ENCODE results near the gene FHIT. TPM values are rescaled to one million over a fixed set of nuclear protein-coding genes. Genes with fewer than 3 reads are reported as not detected.

The FHIT gene
- total and polyA plus RNA-seq, 10 of the 15 experiments (the other 5 are each of a cell fraction or from before 2014, with no cell fraction given), result 4.2 to 14.9 (median 9.4) TPM

DNA sequence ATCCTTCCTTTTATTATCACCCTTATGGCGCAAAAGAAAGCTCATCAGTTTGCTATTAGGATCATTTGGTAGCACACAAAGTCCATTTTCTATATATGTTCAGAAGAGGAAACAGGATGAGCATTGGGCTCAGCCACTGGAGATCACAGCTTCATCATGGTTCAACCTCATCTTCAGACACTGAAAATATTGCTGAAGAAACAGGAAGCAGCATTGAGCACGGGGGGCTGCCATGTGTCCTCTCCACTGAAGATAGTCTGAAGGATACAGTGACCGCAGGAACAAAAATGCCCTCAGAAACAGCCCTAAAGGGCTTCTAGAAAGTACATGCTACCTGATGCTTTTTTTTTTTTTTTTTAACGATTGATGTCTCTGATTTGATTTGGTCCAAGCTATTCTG is 1366.2 kb downstream of the FHIT start:
- POLR2A ChIA-PET, result no interaction called here
- in situ Hi-C loops (cut with MboI), result no loop called here
- Histone ChIP-seq H3K9ac (ENCODE audit: control insufficient read depth, insufficient read depth, low read length) (no peak overlapping the region), H3K4me1 (ENCODE audit: control insufficient read depth, insufficient read depth, low read length) (no peaks in the 10 kb centered on the region), H3K36me3 (ENCODE audit: control insufficient read depth in 2 of 2, insufficient read depth in 2 of 2, low read length in 1 of 2) (no peaks in the 10 kb centered on the region), H3K79me2 (ENCODE audit: control insufficient read depth, insufficient read depth, low read length) (no peaks in the 10 kb centered on the region), H3K4me2 (ENCODE audit: control insufficient read depth, insufficient read depth) (no peak overlapping the region), H3K9me3 (replicated peaks; ENCODE audit: control insufficient read depth, insufficient read depth, low read length) (no peaks in the 10 kb centered on the region), H2AFZ (ENCODE audit: control insufficient read depth, low read depth, low read length) (no peak overlapping the region), H4K20me1 (ENCODE audit: control insufficient read depth, insufficient read depth) (no peaks in the 10 kb centered on the region), H3K27ac (ENCODE audit: control insufficient read depth, insufficient read depth) (no peak overlapping the region), H3K27me3 (replicated peaks in 1 of 2; ENCODE audit: control insufficient read depth in 2 of 2, insufficient read depth in 2 of 2, low read length in 1 of 2) (no peaks in the 10 kb centered on the region), H3K4me3 (no peak overlapping the region)
- intact Hi-C loops (cut with micrococcal nuclease; ENCODE audit: unreplicated experiment), result no loop called here
- no peak for FAIRE-seq
- RAD21 ChIA-PET (ENCODE audit: unreplicated experiment), result no interaction called here
- no TSS peak for BruUV-seq (replicated peaks)
- CTCF ChIA-PET, result interaction anchor here (0.6 to 1.2 kb wide), 2 partner anchors 153 to 261 kb away, joined by 3 read pairs; no protein-coding TSS in a partner anchor
- WGBS (ENCODE audit: insufficient coverage, insufficient replicate concordance, low lambda C conversion rate, missing lambda C conversion rate), result 33% methylated on average over 3 of the region's 4 CpGs
- ATAC-seq, result no peak
- SMC1A ChIA-PET (ENCODE audit: uncharacterized antibody, unreplicated experiment), result interaction anchor here (0.8 to 2.1 kb wide), 2 partner anchors 12 to 576 kb away, joined by 3 to 7 read pairs; no protein-coding TSS in a partner anchor
- no peak for DNase-seq (ENCODE audit: low read depth, low spot score)
- TF ChIP-seq BMI1 (IDR thresholded peaks at IDR 0.05; ENCODE audit: borderline replicate concordance), result no peak
- TF ChIP-seq TAF1 (IDR thresholded peaks at IDR 0.05; ENCODE audit: borderline replicate concordance, low read depth, low read length), result no peak
- TF ChIP-seq, protein P1, sequence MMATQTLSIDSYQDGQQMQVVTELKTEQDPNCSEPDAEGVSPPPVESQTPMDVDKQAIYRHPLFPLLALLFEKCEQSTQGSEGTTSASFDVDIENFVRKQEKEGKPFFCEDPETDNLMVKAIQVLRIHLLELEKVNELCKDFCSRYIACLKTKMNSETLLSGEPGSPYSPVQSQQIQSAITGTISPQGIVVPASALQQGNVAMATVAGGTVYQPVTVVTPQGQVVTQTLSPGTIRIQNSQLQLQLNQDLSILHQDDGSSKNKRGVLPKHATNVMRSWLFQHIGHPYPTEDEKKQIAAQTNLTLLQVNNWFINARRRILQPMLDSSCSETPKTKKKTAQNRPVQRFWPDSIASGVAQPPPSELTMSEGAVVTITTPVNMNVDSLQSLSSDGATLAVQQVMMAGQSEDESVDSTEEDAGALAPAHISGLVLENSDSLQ (IDR thresholded peaks at IDR 0.05), result no peak
- TF ChIP-seq CREM (IDR thresholded peaks at IDR 0.05; ENCODE audit: low read depth), result no peak
- TF ChIP-seq, protein P2, sequence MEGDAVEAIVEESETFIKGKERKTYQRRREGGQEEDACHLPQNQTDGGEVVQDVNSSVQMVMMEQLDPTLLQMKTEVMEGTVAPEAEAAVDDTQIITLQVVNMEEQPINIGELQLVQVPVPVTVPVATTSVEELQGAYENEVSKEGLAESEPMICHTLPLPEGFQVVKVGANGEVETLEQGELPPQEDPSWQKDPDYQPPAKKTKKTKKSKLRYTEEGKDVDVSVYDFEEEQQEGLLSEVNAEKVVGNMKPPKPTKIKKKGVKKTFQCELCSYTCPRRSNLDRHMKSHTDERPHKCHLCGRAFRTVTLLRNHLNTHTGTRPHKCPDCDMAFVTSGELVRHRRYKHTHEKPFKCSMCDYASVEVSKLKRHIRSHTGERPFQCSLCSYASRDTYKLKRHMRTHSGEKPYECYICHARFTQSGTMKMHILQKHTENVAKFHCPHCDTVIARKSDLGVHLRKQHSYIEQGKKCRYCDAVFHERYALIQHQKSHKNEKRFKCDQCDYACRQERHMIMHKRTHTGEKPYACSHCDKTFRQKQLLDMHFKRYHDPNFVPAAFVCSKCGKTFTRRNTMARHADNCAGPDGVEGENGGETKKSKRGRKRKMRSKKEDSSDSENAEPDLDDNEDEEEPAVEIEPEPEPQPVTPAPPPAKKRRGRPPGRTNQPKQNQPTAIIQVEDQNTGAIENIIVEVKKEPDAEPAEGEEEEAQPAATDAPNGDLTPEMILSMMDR (IDR thresholded peaks at IDR 0.05 in 2 of 3, conservative IDR thresholded peaks at IDR 0.05 in 1 of 3; ENCODE audit: control insufficient read depth in 2 of 3, extremely low read depth in 1 of 3, insufficient read depth in 1 of 3, low read depth in 3 of 3, low read length in 3 of 3), result no peak
- no peak for TF ChIP-seq ZZZ3 (IDR thresholded peaks at IDR 0.05; ENCODE audit: control insufficient read depth, insufficient read length, low read depth)
- TF ChIP-seq TARDBP (IDR thresholded peaks at IDR 0.05; ENCODE audit: borderline replicate concordance), result no peak
- TF ChIP-seq, protein P3, sequence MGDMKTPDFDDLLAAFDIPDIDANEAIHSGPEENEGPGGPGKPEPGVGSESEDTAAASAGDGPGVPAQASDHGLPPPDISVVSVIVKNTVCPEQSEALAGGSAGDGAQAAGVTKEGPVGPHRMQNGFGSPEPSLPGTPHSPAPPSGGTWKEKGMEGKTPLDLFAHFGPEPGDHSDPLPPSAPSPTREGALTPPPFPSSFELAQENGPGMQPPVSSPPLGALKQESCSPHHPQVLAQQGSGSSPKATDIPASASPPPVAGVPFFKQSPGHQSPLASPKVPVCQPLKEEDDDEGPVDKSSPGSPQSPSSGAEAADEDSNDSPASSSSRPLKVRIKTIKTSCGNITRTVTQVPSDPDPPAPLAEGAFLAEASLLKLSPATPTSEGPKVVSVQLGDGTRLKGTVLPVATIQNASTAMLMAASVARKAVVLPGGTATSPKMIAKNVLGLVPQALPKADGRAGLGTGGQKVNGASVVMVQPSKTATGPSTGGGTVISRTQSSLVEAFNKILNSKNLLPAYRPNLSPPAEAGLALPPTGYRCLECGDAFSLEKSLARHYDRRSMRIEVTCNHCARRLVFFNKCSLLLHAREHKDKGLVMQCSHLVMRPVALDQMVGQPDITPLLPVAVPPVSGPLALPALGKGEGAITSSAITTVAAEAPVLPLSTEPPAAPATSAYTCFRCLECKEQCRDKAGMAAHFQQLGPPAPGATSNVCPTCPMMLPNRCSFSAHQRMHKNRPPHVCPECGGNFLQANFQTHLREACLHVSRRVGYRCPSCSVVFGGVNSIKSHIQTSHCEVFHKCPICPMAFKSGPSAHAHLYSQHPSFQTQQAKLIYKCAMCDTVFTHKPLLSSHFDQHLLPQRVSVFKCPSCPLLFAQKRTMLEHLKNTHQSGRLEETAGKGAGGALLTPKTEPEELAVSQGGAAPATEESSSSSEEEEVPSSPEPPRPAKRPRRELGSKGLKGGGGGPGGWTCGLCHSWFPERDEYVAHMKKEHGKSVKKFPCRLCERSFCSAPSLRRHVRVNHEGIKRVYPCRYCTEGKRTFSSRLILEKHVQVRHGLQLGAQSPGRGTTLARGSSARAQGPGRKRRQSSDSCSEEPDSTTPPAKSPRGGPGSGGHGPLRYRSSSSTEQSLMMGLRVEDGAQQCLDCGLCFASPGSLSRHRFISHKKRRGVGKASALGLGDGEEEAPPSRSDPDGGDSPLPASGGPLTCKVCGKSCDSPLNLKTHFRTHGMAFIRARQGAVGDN (IDR thresholded peaks at IDR 0.05), result no peak
- no peak for TF ChIP-seq WRNIP1 (IDR thresholded peaks at IDR 0.05; ENCODE audit: borderline replicate concordance, low read depth, low read length)
- no peak for TF ChIP-seq SPI1 (IDR thresholded peaks at IDR 0.05; ENCODE audit: borderline replicate concordance, insufficient read depth, low read depth, low read length)
- no peak for TF ChIP-seq HDAC2 (IDR thresholded peaks at IDR 0.05)
- no peak for TF ChIP-seq RAD21 (IDR thresholded peaks at IDR 0.05; ENCODE audit: insufficient read depth, low read depth, low read length)
- TF ChIP-seq ZNF622 (IDR thresholded peaks at IDR 0.05), result no peak
- TF ChIP-seq KDM1A (IDR thresholded peaks at IDR 0.05; ENCODE audit: borderline replicate concordance), result no peak
- TF ChIP-seq, protein P4, sequence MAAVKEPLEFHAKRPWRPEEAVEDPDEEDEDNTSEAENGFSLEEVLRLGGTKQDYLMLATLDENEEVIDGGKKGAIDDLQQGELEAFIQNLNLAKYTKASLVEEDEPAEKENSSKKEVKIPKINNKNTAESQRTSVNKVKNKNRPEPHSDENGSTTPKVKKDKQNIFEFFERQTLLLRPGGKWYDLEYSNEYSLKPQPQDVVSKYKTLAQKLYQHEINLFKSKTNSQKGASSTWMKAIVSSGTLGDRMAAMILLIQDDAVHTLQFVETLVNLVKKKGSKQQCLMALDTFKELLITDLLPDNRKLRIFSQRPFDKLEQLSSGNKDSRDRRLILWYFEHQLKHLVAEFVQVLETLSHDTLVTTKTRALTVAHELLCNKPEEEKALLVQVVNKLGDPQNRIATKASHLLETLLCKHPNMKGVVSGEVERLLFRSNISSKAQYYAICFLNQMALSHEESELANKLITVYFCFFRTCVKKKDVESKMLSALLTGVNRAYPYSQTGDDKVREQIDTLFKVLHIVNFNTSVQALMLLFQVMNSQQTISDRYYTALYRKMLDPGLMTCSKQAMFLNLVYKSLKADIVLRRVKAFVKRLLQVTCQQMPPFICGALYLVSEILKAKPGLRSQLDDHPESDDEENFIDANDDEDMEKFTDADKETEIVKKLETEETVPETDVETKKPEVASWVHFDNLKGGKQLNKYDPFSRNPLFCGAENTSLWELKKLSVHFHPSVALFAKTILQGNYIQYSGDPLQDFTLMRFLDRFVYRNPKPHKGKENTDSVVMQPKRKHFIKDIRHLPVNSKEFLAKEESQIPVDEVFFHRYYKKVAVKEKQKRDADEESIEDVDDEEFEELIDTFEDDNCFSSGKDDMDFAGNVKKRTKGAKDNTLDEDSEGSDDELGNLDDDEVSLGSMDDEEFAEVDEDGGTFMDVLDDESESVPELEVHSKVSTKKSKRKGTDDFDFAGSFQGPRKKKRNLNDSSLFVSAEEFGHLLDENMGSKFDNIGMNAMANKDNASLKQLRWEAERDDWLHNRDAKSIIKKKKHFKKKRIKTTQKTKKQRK (IDR thresholded peaks at IDR 0.05; ENCODE audit: low read depth, low read length), result no peak
